Activated CD8-positive, alpha-beta memory T cell treated with anti-CD3 and anti-CD28 coated beads, Interleukin-2, amount 50 U/mL, for 1 hour (primary cell): ENCODE data around the gene TENT4A.
A peak's percentile ranks its signal among the peaks of the same experiment; 100 is the strongest.

Source experiments
- DNase-seq: peaks from one replicate; pipeline ENCODE4 v3.0.0-alpha.2; 2020; ENCODE audit errors: extremely low read depth

TENT4A gene

GRCh38 chr5:6700074-6700684 lies 13.1 kb upstream of the TENT4A start:
- DNase-seq = no peak

GRCh38 chr5:6700685-6701355 lies 12.4 kb upstream of the TENT4A start:
- no peak for DNase-seq

GRCh38 chr5:6701491-6701890 lies 11.7 kb upstream of the TENT4A start:
- no peak for DNase-seq

GRCh38 chr5:6702633-6703032 lies 10.6 kb upstream of the TENT4A start:
- DNase-seq = no peak

GRCh38 chr5:6703806-6704205 lies 9.4 kb upstream of the TENT4A start:
- no peak for DNase-seq

- no peak for DNase-seq
Observed at GRCh38 chr5:6704361-6704851, 8.8 kb upstream of the TENT4A start.

GRCh38 chr5:6705088-6705487 lies 8.1 kb upstream of the TENT4A start:
- no peak for DNase-seq

GRCh38 chr5:6705959-6706358 lies 7.3 kb upstream of the TENT4A start:
- no peak for DNase-seq

- no peak for DNase-seq
Observed at GRCh38 chr5:6707852-6708251, 5.4 kb upstream of the TENT4A start.

- no peak for DNase-seq
Observed at GRCh38 chr5:6708814-6709213, 4.4 kb upstream of the TENT4A start.

- no peak for DNase-seq
Observed at GRCh38 chr5:6710070-6710469, 3.2 kb upstream of the TENT4A start.

- DNase-seq = no peak
Observed at GRCh38 chr5:6710551-6711318, 2.5 kb upstream of the TENT4A start.

GRCh38 chr5:6711409-6712141 lies 1.7 kb upstream of the TENT4A start:
- no peak for DNase-seq

- DNase-seq = no peak
Observed at GRCh38 chr5:6712142-6712576, 1.1 kb upstream of the TENT4A start.

- peak; percentile 88 for DNase-seq
Observed at GRCh38 chr5:6712577-6713273, 507 bp upstream of the TENT4A start.

- DNase-seq = no peak
Observed at GRCh38 chr5:6714226-6715041, 1.2 kb downstream of the TENT4A start.

- DNase-seq = no peak
Observed at GRCh38 chr5:6715271-6715670, 2.0 kb downstream of the TENT4A start.

GRCh38 chr5:6715758-6716628 lies 2.8 kb downstream of the TENT4A start:
- no peak for DNase-seq

GRCh38 chr5:6716629-6717149 lies 3.5 kb downstream of the TENT4A start:
- no peak for DNase-seq
